Suprapubic skin (tissue), 4 donors: Measurements from ENCODE around the gene GUCY2F. TPM values are rescaled to one million over a fixed set of nuclear protein-coding genes. Genes with fewer than 3 reads are reported as not detected.

Source experiments
- DNase-seq, 2 donors: peaks; one replicate each; pipeline ENCODE4 v3.0.0-alpha.2; 2019; ENCODE audit warnings: low spot score in 2 of 2
- H3K27ac ChIP-seq: fragments of 200-600 bp; sonication (generic); one replicate; pipeline ENCODE4 v1.5.1; 2019
- H3K27me3 ChIP-seq: fragments of 200-600 bp; sonication (generic); one replicate; pipeline ENCODE4 v1.5.1; 2019
- H3K36me3 ChIP-seq: fragments of 200-600 bp; sonication (generic); one replicate; pipeline ENCODE4 v1.5.1; 2019
- H3K4me1 ChIP-seq: fragments of 200-600 bp; sonication (generic); one replicate; pipeline ENCODE4 v1.5.1; 2019
- H3K4me3 ChIP-seq: fragments of 200-600 bp; sonication (generic); one replicate; pipeline ENCODE4 v1.5.1; 2019; ENCODE audit warnings: mild to moderate bottlenecking
- H3K9me3 ChIP-seq: fragments of 200-600 bp; sonication (generic); one replicate; pipeline ENCODE4 v1.5.1; 2019
- CTCF ChIP-seq, 2 donors: fragments of 200-600 bp in 1 of 2; fragments of 450-650 bp in 1 of 2; sonication (generic) in 1 of 2; IDR thresholded peaks; one replicate each; pipeline ENCODE4 v1.5.1; 2016 to 2019; ENCODE audit warnings: antibody characterized with exemption in 2 of 2, mild to moderate bottlenecking in 1 of 2, moderate library complexity in 1 of 2
- EP300 ChIP-seq: sonication (generic); formaldehyde crosslinking; IDR thresholded peaks from one replicate; pipeline ENCODE4 v1.6.1; 2017; ENCODE audit warnings: antibody characterized with exemption
- POLR2A ChIP-seq, 2 donors: fragments of 450-650 bp; IDR thresholded peaks; one replicate each; pipeline ENCODE4 v1.6.1; 2017; ENCODE audit warnings: antibody characterized with exemption in 2 of 2, mild to moderate bottlenecking in 2 of 2, moderate library complexity in 2 of 2
- POLR2AphosphoS5 ChIP-seq, 3 donors: sonication (generic); formaldehyde crosslinking; IDR thresholded peaks; one replicate each; pipeline ENCODE4 v1.6.1; 2017; ENCODE audit warnings: antibody characterized with exemption in 3 of 3
- WGBS: methylation state at CpG from one replicate; pipeline ENCODE4 v1.1.5; 2018; 5-methylcytosine and 5-hydroxymethylcytosine counted together
- total RNA-seq, 4 donors: library from RNA; depleted of rRNA; stranded (reverse); fragments of >200 nt; gene quantifications; one replicate each; pipeline ENCODE4 v1.1.0, GENCODE V29; 2016

The GUCY2F gene
- not detected for total RNA-seq

- H3K36me3 ChIP-seq, result no peaks in the 10 kb centered on the region
- no peaks in the 10 kb centered on the region for H3K4me1 ChIP-seq
- no peaks in the 10 kb centered on the region for H3K27me3 ChIP-seq
- 55% methylated on average over 4 of the region's 4 CpGs for WGBS
- H3K27ac ChIP-seq, result no peak within 1 kb of the TSS
- TF ChIP-seq POLR2A (IDR thresholded peaks at IDR 0.05) (no peak), CTCF (IDR thresholded peaks at IDR 0.05) (no peak)
- DNase-seq, result no peak
- no peak within 1 kb of the TSS for H3K4me3 ChIP-seq
- H3K9me3 ChIP-seq, result no peaks in the 10 kb centered on the region
Measured at GRCh38 chrX:109481986-109482385, at the start of gene GUCY2F. TSS of gene GUCY2F (minus strand) at chrX:109482086. CDS start at chrX:109475936, 6,150 bp downstream.

GRCh38 chrX:109519001-109519400 is 37.1 kb upstream of the GUCY2F start:
- no peak for TF ChIP-seq POLR2A (IDR thresholded peaks at IDR 0.05)
- no peak for TF ChIP-seq POLR2AphosphoS5 (IDR thresholded peaks at IDR 0.05)
- TF ChIP-seq EP300, result no peak
- TF ChIP-seq CTCF (IDR thresholded peaks at IDR 0.05), result no peak
- 88% methylated on average over 1 of the region's 1 CpG for WGBS

GRCh38 chrX:109511113-109511512 is 29.2 kb upstream of the GUCY2F start:
- Histone ChIP-seq H3K27ac (no peak overlapping the region), H3K4me3 (no peak overlapping the region), H3K27me3 (no peaks in the 10 kb centered on the region), H3K36me3 (no peaks in the 10 kb centered on the region), H3K9me3 (no peaks in the 10 kb centered on the region), H3K4me1 (no peaks in the 10 kb centered on the region)
- WGBS, result 64% methylated on average over 1 of the region's 1 CpG
- DNase-seq, result no peak
- TF ChIP-seq CTCF (IDR thresholded peaks at IDR 0.05) (no peak), POLR2AphosphoS5 (IDR thresholded peaks at IDR 0.05) (no peak), POLR2A (IDR thresholded peaks at IDR 0.05) (no peak), EP300 (no peak)

More at GRCh38 chrX:109519001-109519400, 37.1 kb upstream of the GUCY2F start:
- Histone ChIP-seq H3K4me3 (no peak overlapping the region), H3K9me3 (no peaks in the 10 kb centered on the region), H3K27ac (no peak overlapping the region), H3K4me1 (no peaks in the 10 kb centered on the region), H3K36me3 (no peaks in the 10 kb centered on the region), H3K27me3 (no peaks in the 10 kb centered on the region)
- DNase-seq, result no peak

GRCh38 chrX:109508915-109509314 is 27.0 kb upstream of the GUCY2F start:
- no peak overlapping the region for H3K4me3 ChIP-seq
- H3K27me3 ChIP-seq, result no peaks in the 10 kb centered on the region
- TF ChIP-seq POLR2A (IDR thresholded peaks at IDR 0.05) (no peak), EP300 (no peak), CTCF (IDR thresholded peaks at IDR 0.05) (no peak), POLR2AphosphoS5 (IDR thresholded peaks at IDR 0.05) (no peak)
- no peaks in the 10 kb centered on the region for H3K9me3 ChIP-seq
- DNase-seq, result no peak
- no peaks in the 10 kb centered on the region for H3K36me3 ChIP-seq
- no peak overlapping the region for H3K27ac ChIP-seq
- H3K4me1 ChIP-seq, result no peaks in the 10 kb centered on the region

- H3K36me3 ChIP-seq, result no peaks in the 10 kb centered on the region
- WGBS, result 56% methylated on average over 3 of the region's 3 CpGs
- H3K9me3 ChIP-seq, result no peaks in the 10 kb centered on the region
- no peaks in the 10 kb centered on the region for H3K27me3 ChIP-seq
- no peaks in the 10 kb centered on the region for H3K4me1 ChIP-seq
- DNase-seq, result no peak
- no peak overlapping the region for H3K27ac ChIP-seq
- H3K4me3 ChIP-seq, result no peak overlapping the region
- TF ChIP-seq POLR2AphosphoS5 (IDR thresholded peaks at IDR 0.05), result no peak
Measured at GRCh38 chrX:109501176-109501575, 19.3 kb upstream of the GUCY2F start.

GRCh38 chrX:109498434-109498833 is 16.5 kb upstream of the GUCY2F start:
- no peak for DNase-seq
- H3K27ac ChIP-seq, result no peak overlapping the region
- no peaks in the 10 kb centered on the region for H3K36me3 ChIP-seq
- H3K4me1 ChIP-seq, result no peaks in the 10 kb centered on the region
- H3K27me3 ChIP-seq, result no peaks in the 10 kb centered on the region
- H3K9me3 ChIP-seq, result no peaks in the 10 kb centered on the region
- TF ChIP-seq EP300 (no peak), POLR2A (IDR thresholded peaks at IDR 0.05) (no peak), CTCF (IDR thresholded peaks at IDR 0.05) (no peak), POLR2AphosphoS5 (IDR thresholded peaks at IDR 0.05) (no peak)
- H3K4me3 ChIP-seq, result no peak overlapping the region
- WGBS, result 100% methylated on average over 1 of the region's 1 CpG
